Measurements from ENCODE around the gene HES2. TPM values are rescaled to one million over a fixed set of nuclear protein-coding genes. Genes with fewer than 3 reads are reported as not detected.

Gene HES2, protein sequence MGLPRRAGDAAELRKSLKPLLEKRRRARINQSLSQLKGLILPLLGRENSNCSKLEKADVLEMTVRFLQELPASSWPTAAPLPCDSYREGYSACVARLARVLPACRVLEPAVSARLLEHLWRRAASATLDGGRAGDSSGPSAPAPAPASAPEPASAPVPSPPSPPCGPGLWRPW
- total RNA-seq (2014; rRNA removed; shearing (Covaris generic)) = 1.2 and 1.6 TPM in 2 replicates
- polyA plus RNA-seq (2016; fragmentation: Nextera tagmentation; extraction: Ambion mirVana) = 1.1 and 2.1 TPM in 2 replicates
- long read RNA-seq = 0 reads

DNA sequence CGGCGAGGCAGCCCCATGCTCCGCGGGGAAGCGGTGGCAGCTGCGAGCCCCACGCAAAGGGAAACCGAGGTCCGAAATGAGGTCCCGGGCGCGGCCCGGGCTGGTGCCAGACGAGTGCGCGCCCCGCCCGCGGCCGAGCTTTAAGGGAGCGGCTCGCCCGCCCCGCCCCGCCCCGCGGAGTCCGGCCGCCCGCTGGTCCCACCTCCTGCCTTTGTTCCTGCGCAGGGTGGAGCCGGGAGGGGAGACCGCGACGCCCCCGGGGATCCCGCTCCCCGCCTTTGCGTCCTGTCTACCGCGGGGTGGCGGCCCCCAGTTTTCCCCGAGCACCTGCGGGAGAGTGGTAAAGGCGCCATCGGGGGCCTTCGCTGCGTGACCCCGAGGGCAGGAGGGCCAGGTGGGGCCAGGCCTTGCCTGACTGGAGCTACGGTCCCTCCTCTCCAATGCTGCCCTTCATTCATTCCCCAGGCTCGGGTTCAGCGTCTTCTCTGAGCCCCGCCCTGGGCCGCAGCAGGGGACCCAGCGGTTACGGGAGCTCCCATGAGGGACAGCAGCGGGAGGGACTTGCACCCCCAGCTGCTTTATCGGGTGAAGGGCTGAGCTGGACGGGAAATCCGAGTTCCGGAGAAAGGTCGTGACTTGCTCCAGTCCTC, at the start of gene HES2:
Gene HES2, minus strand, starts transcription at position 116 of the 650 bp plus-strand sequence. Its CDS starts 99 bp downstream, at position 17.
- ATAC-seq (peak; percentile 42), DNase-seq (ENCODE audit: low spot score) (peak; percentile 74)
- Mint-ChIP-seq H3K9me3 (no peaks in the 10 kb centered on the region), H3K4me1 (peaks cover 10% of the 10 kb centered on the region; the same call in 2 of the 3 replicates), H3K36me3 (ENCODE audit: low read depth) (no peaks in the 10 kb centered on the region), H3K4me3 (peak within 1 kb of the TSS; percentile 65), H3K27me3 (ENCODE audit: insufficient read depth, low read depth, poor library complexity) (peaks cover 91% of the 10 kb centered on the region), H3K27ac (no peak within 1 kb of the TSS)
- Histone ChIP-seq H3K4me2 (peak within 1 kb of the TSS; percentile 85), H3K27me3 (ENCODE audit: insufficient read depth) (peaks cover 100% of the 10 kb centered on the region), H3K4me3 (peak within 1 kb of the TSS; percentile 65), H3K4me1 (ENCODE audit: insufficient read depth) (peaks cover 14% of the 10 kb centered on the region), H3K9me2 (ENCODE audit: insufficient read depth) (no peaks in the 10 kb centered on the region), H2AFZ (peak within 1 kb of the TSS; percentile 83), H3K27ac (ENCODE audit: low read depth) (no peak within 1 kb of the TSS), H3K36me3 (ENCODE audit: insufficient read depth) (no peaks in the 10 kb centered on the region), H3F3A (replicated peaks; ENCODE audit: low read depth) (peaks cover 25% of the 10 kb centered on the region), H4K20me1 (replicated peaks; ENCODE audit: insufficient read depth) (peaks cover 8% of the 10 kb centered on the region; the same call in 1 of the 2 replicates), H3K79me2 (replicated peaks; ENCODE audit: insufficient read depth) (no peaks in the 10 kb centered on the region)
- TF ChIP-seq, protein P1, sequence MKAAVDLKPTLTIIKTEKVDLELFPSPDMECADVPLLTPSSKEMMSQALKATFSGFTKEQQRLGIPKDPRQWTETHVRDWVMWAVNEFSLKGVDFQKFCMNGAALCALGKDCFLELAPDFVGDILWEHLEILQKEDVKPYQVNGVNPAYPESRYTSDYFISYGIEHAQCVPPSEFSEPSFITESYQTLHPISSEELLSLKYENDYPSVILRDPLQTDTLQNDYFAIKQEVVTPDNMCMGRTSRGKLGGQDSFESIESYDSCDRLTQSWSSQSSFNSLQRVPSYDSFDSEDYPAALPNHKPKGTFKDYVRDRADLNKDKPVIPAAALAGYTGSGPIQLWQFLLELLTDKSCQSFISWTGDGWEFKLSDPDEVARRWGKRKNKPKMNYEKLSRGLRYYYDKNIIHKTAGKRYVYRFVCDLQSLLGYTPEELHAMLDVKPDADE (IDR thresholded peaks at IDR 0.05) = no peak
- TF ChIP-seq, protein P2, sequence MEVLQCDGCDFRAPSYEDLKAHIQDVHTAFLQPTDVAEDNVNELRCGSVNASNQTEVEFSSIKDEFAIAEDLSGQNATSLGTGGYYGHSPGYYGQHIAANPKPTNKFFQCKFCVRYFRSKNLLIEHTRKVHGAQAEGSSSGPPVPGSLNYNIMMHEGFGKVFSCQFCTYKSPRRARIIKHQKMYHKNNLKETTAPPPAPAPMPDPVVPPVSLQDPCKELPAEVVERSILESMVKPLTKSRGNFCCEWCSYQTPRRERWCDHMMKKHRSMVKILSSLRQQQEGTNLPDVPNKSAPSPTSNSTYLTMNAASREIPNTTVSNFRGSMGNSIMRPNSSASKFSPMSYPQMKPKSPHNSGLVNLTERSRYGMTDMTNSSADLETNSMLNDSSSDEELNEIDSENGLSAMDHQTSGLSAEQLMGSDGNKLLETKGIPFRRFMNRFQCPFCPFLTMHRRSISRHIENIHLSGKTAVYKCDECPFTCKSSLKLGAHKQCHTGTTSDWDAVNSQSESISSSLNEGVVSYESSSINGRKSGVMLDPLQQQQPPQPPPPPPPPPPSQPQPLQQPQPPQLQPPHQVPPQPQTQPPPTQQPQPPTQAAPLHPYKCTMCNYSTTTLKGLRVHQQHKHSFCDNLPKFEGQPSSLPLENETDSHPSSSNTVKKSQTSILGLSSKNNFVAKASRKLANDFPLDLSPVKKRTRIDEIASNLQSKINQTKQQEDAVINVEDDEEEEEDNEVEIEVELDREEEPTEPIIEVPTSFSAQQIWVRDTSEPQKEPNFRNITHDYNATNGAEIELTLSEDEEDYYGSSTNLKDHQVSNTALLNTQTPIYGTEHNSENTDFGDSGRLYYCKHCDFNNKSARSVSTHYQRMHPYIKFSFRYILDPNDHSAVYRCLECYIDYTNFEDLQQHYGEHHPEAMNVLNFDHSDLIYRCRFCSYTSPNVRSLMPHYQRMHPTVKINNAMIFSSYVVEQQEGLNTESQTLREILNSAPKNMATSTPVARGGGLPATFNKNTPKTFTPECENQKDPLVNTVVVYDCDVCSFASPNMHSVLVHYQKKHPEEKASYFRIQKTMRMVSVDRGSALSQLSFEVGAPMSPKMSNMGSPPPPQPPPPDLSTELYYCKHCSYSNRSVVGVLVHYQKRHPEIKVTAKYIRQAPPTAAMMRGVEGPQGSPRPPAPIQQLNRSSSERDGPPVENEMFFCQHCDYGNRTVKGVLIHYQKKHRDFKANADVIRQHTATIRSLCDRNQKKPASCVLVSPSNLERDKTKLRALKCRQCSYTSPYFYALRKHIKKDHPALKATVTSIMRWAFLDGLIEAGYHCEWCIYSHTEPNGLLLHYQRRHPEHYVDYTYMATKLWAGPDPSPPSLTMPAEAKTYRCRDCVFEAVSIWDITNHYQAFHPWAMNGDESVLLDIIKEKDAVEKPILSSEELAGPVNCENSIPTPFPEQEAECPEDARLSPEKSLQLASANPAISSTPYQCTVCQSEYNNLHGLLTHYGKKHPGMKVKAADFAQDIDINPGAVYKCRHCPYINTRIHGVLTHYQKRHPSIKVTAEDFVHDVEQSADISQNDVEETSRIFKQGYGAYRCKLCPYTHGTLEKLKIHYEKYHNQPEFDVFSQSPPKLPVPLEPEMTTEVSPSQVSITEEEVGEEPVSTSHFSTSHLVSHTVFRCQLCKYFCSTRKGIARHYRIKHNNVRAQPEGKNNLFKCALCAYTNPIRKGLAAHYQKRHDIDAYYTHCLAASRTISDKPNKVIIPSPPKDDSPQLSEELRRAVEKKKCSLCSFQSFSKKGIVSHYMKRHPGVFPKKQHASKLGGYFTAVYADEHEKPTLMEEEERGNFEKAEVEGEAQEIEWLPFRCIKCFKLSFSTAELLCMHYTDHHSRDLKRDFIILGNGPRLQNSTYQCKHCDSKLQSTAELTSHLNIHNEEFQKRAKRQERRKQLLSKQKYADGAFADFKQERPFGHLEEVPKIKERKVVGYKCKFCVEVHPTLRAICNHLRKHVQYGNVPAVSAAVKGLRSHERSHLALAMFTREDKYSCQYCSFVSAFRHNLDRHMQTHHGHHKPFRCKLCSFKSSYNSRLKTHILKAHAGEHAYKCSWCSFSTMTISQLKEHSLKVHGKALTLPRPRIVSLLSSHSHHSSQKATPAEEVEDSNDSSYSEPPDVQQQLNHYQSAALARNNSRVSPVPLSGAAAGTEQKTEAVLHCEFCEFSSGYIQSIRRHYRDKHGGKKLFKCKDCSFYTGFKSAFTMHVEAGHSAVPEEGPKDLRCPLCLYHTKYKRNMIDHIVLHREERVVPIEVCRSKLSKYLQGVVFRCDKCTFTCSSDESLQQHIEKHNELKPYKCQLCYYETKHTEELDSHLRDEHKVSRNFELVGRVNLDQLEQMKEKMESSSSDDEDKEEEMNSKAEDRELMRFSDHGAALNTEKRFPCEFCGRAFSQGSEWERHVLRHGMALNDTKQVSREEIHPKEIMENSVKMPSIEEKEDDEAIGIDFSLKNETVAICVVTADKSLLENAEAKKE (CRISPR knock-in tag; IDR thresholded peaks at IDR 0.05) = no peak
- no peak for TF ChIP-seq NANOG (IDR thresholded peaks at IDR 0.05; ENCODE audit: borderline replicate concordance)
- TF ChIP-seq JUNB (IDR thresholded peaks at IDR 0.05; ENCODE audit: unreplicated experiment) = no peak
- TF ChIP-seq ZNF114 (CRISPR knock-in tag; IDR thresholded peaks at IDR 0.05) = no peak
- peak; percentile 58 for TF ChIP-seq EZH2 (IDR thresholded peaks at IDR 0.05; ENCODE audit: low read depth, unreplicated experiment)
- TF ChIP-seq EZH2phosphoT487 (IDR thresholded peaks at IDR 0.05; ENCODE audit: unreplicated experiment) = no peak
- 0 out of 2 replicates have a peak, but pooled peaks have one; percentile 15 for TF ChIP-seq POLR2AphosphoS5 (IDR thresholded peaks at IDR 0.05; ENCODE audit: low read depth)
- no peak for TF ChIP-seq CREB1 (CRISPR knock-in tag; IDR thresholded peaks at IDR 0.05; ENCODE audit: low read depth)
- TF ChIP-seq, protein P3, sequence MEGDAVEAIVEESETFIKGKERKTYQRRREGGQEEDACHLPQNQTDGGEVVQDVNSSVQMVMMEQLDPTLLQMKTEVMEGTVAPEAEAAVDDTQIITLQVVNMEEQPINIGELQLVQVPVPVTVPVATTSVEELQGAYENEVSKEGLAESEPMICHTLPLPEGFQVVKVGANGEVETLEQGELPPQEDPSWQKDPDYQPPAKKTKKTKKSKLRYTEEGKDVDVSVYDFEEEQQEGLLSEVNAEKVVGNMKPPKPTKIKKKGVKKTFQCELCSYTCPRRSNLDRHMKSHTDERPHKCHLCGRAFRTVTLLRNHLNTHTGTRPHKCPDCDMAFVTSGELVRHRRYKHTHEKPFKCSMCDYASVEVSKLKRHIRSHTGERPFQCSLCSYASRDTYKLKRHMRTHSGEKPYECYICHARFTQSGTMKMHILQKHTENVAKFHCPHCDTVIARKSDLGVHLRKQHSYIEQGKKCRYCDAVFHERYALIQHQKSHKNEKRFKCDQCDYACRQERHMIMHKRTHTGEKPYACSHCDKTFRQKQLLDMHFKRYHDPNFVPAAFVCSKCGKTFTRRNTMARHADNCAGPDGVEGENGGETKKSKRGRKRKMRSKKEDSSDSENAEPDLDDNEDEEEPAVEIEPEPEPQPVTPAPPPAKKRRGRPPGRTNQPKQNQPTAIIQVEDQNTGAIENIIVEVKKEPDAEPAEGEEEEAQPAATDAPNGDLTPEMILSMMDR (conservative IDR thresholded peaks at IDR 0.05; ENCODE audit: low read depth in 2 of 2) = no peak
- TF ChIP-seq ZNF331 (CRISPR knock-in tag; IDR thresholded peaks at IDR 0.05; ENCODE audit: low read depth) = no peak
- TF ChIP-seq, protein P4, sequence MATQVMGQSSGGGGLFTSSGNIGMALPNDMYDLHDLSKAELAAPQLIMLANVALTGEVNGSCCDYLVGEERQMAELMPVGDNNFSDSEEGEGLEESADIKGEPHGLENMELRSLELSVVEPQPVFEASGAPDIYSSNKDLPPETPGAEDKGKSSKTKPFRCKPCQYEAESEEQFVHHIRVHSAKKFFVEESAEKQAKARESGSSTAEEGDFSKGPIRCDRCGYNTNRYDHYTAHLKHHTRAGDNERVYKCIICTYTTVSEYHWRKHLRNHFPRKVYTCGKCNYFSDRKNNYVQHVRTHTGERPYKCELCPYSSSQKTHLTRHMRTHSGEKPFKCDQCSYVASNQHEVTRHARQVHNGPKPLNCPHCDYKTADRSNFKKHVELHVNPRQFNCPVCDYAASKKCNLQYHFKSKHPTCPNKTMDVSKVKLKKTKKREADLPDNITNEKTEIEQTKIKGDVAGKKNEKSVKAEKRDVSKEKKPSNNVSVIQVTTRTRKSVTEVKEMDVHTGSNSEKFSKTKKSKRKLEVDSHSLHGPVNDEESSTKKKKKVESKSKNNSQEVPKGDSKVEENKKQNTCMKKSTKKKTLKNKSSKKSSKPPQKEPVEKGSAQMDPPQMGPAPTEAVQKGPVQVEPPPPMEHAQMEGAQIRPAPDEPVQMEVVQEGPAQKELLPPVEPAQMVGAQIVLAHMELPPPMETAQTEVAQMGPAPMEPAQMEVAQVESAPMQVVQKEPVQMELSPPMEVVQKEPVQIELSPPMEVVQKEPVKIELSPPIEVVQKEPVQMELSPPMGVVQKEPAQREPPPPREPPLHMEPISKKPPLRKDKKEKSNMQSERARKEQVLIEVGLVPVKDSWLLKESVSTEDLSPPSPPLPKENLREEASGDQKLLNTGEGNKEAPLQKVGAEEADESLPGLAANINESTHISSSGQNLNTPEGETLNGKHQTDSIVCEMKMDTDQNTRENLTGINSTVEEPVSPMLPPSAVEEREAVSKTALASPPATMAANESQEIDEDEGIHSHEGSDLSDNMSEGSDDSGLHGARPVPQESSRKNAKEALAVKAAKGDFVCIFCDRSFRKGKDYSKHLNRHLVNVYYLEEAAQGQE (IDR thresholded peaks at IDR 0.05; ENCODE audit: unreplicated experiment) = no peak
- no peak for TF ChIP-seq STAT1 (IDR thresholded peaks at IDR 0.05; ENCODE audit: unreplicated experiment)
